DOHH2 (cell line): ENCODE measurements around the gene NDE1.

Source experiments
- H3F3A ChIP-seq: fragments of 200-600 bp; sonication (generic), shearing (Covaris generic); 2 replicates; pipeline ENCODE4 v1.6.0; 2016; ENCODE audit warnings: antibody characterized with exemption, mild to moderate bottlenecking; ENCODE audit not compliant: control insufficient read depth, insufficient read depth
- H3K27ac ChIP-seq: fragments of 200-600 bp; sonication (generic); 2 replicates; pipeline ENCODE4 v1.5.1; 2014; ENCODE audit warnings: low read depth, mild to moderate bottlenecking, low read length, moderate library complexity
- H3K27me3 ChIP-seq: fragments of 200-600 bp; sonication (generic); 2 replicates; pipeline ENCODE4 v1.6.1; 2014; ENCODE audit warnings: mild to moderate bottlenecking, low read length, mixed read lengths; ENCODE audit not compliant: control insufficient read depth
- H3K36me3 ChIP-seq: fragments of 200-600 bp; sonication (generic); 2 replicates; pipeline ENCODE4 v1.6.1; 2014; ENCODE audit warnings: mild to moderate bottlenecking, low read length, moderate library complexity, mixed read lengths; ENCODE audit not compliant: control insufficient read depth
- H3K4me1 ChIP-seq: fragments of 200-600 bp; sonication (generic); 2 replicates; pipeline ENCODE4 v1.6.1; 2014; ENCODE audit warnings: mild to moderate bottlenecking, low read length, mixed read lengths; ENCODE audit not compliant: control insufficient read depth
- H3K4me2 ChIP-seq: fragments of 200-600 bp; sonication (generic); 2 replicates; pipeline ENCODE4 v1.6.0; 2014; ENCODE audit warnings: mild to moderate bottlenecking, low read length, moderate library complexity
- H3K4me3 ChIP-seq: fragments of 200-600 bp; sonication (generic); 2 replicates; pipeline ENCODE4 v1.5.1; 2014; ENCODE audit warnings: mild to moderate bottlenecking, low read length, mixed read lengths
- H3K79me2 ChIP-seq: fragments of 200-600 bp; sonication (generic); 2 replicates; pipeline ENCODE4 v1.6.1; 2014; ENCODE audit warnings: mild to moderate bottlenecking, low read length, mixed read lengths; ENCODE audit not compliant: control insufficient read depth
- H3K9me2 ChIP-seq: fragments of 200-600 bp; sonication (generic); replicated peaks from 2 replicates; pipeline ENCODE4 v1.6.1; 2014; ENCODE audit warnings: mild to moderate bottlenecking, low read length, mixed read lengths; ENCODE audit not compliant: control insufficient read depth
- H3K9me3 ChIP-seq: fragments of 200-600 bp; sonication (generic); 2 replicates; pipeline ENCODE4 v1.6.1; 2014; ENCODE audit warnings: antibody characterized with exemption, low read length, mixed read lengths; ENCODE audit not compliant: control insufficient read depth, insufficient read depth
- H4K20me1 ChIP-seq: fragments of 200-600 bp; sonication (generic); 2 replicates; pipeline ENCODE4 v1.6.0; 2014; ENCODE audit warnings: low read depth, mild to moderate bottlenecking, antibody characterized with exemption, low read length, moderate library complexity; ENCODE audit not compliant: control insufficient read depth, insufficient read depth
- EZH2phosphoT487 ChIP-seq: fragments of 200-600 bp; sonication (generic); IDR thresholded peaks from 2 replicates; pipeline ENCODE4 v1.6.1; 2017; ENCODE audit warnings: borderline replicate concordance, mild to moderate bottlenecking, antibody characterized with exemption, low read length, moderate library complexity, mixed read lengths
- TF ChIP-seq, protein P1 (sequence below): fragments of 200-600 bp; sonication (generic); IDR thresholded peaks from one replicate; pipeline ENCODE4 v1.5.1; 2014; ENCODE audit warnings: antibody characterized with exemption, mild to moderate bottlenecking, low read depth, low read length; ENCODE audit not compliant: poor library complexity, severe bottlenecking

The NDE1 gene

GRCh38 chr16:15775663-15776304 is 125.7 kb downstream of the NDE1 start:
- H3K9me2 ChIP-seq, result no peaks in the 10 kb centered on the region
- TF ChIP-seq, protein P1, sequence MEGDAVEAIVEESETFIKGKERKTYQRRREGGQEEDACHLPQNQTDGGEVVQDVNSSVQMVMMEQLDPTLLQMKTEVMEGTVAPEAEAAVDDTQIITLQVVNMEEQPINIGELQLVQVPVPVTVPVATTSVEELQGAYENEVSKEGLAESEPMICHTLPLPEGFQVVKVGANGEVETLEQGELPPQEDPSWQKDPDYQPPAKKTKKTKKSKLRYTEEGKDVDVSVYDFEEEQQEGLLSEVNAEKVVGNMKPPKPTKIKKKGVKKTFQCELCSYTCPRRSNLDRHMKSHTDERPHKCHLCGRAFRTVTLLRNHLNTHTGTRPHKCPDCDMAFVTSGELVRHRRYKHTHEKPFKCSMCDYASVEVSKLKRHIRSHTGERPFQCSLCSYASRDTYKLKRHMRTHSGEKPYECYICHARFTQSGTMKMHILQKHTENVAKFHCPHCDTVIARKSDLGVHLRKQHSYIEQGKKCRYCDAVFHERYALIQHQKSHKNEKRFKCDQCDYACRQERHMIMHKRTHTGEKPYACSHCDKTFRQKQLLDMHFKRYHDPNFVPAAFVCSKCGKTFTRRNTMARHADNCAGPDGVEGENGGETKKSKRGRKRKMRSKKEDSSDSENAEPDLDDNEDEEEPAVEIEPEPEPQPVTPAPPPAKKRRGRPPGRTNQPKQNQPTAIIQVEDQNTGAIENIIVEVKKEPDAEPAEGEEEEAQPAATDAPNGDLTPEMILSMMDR, result no peak
- TF ChIP-seq EZH2phosphoT487, result no peak
- peaks cover 4% of the 10 kb centered on the region; the same call in 1 of the 2 replicates for H3K27me3 ChIP-seq
- H3K9me3 ChIP-seq, result no peaks in the 10 kb centered on the region
- no peaks in the 10 kb centered on the region for H3F3A ChIP-seq
- no peak overlapping the region for H3K4me3 ChIP-seq
- no peaks in the 10 kb centered on the region for H4K20me1 ChIP-seq
- no peaks in the 10 kb centered on the region for H3K79me2 ChIP-seq
- no peak overlapping the region for H3K4me2 ChIP-seq
- peaks cover 4% of the 10 kb centered on the region; the same call in 1 of the 2 replicates for H3K4me1 ChIP-seq
- H3K27ac ChIP-seq, result no peak overlapping the region
- H3K36me3 ChIP-seq, result no peaks in the 10 kb centered on the region
